Measurements from ENCODE around the gene SMARCA2. TPM values are rescaled to one million over a fixed set of nuclear protein-coding genes. Genes with fewer than 3 reads are reported as not detected.

The SMARCA2 gene
- total and polyA plus RNA-seq, 10 of the 15 experiments (the other 5 are each of a cell fraction or from before 2014, with no cell fraction given) = 100 to 392 (median 204) TPM

- SMC1A ChIA-PET (ENCODE audit: uncharacterized antibody, unreplicated experiment) = interaction anchor here (1.6 kb wide), 1 partner anchor 14 kb away, joined by 3 read pairs; no protein-coding TSS in a partner anchor
- CTCF ChIA-PET = no interaction called here
These were observed 21.0 kb upstream of the SMARCA2 start for GRCh38 chr9:1994180-1994579.

More at GRCh38 chr9:1994180-1994579, 21.0 kb upstream of the SMARCA2 start:
- DNase-seq (ENCODE audit: low read depth, low spot score) = no peak
- Histone ChIP-seq H3K4me3 (no peak overlapping the region), H3K4me1 (ENCODE audit: control insufficient read depth, insufficient read depth, low read length) (no peaks in the 10 kb centered on the region), H3K9ac (ENCODE audit: control insufficient read depth, insufficient read depth, low read length) (no peak overlapping the region), H4K20me1 (ENCODE audit: control insufficient read depth, insufficient read depth) (no peaks in the 10 kb centered on the region), H3K9me3 (replicated peaks; ENCODE audit: control insufficient read depth, insufficient read depth, low read length) (no peaks in the 10 kb centered on the region), H3K4me2 (ENCODE audit: control insufficient read depth, insufficient read depth) (no peak overlapping the region), H2AFZ (ENCODE audit: control insufficient read depth, low read depth, low read length) (no peak overlapping the region), H3K27me3 (replicated peaks in 1 of 2; ENCODE audit: control insufficient read depth in 2 of 2, insufficient read depth in 2 of 2, low read length in 1 of 2) (no peaks in the 10 kb centered on the region), H3K27ac (ENCODE audit: control insufficient read depth, insufficient read depth) (no peak overlapping the region), H3K36me3 (ENCODE audit: control insufficient read depth in 2 of 2, insufficient read depth in 2 of 2, low read length in 1 of 2) (no peaks in the 10 kb centered on the region), H3K79me2 (ENCODE audit: control insufficient read depth, insufficient read depth, low read length) (no peaks in the 10 kb centered on the region)
- WGBS (ENCODE audit: insufficient coverage, insufficient replicate concordance, low lambda C conversion rate, missing lambda C conversion rate) = 80% methylated on average over 5 of the region's 5 CpGs
- BruUV-seq (replicated peaks) = no TSS peak
- in situ Hi-C loops (cut with MboI) = no loop called here
- POLR2A ChIA-PET = no interaction called here
- intact Hi-C loops (cut with micrococcal nuclease; ENCODE audit: unreplicated experiment) = no loop called here
- no peak for ATAC-seq
- TF ChIP-seq RCOR1 (conservative IDR thresholded peaks at IDR 0.05; ENCODE audit: low read depth, low read length) (no peak), ZNF622 (IDR thresholded peaks at IDR 0.05) (no peak), POU2F2 (IDR thresholded peaks at IDR 0.05; ENCODE audit: borderline replicate concordance, low read depth, low read length) (no peak), NR2F1 (conservative IDR thresholded peaks at IDR 0.05) (no peak), TBL1XR1 (IDR thresholded peaks at IDR 0.05; ENCODE audit: low read depth, low read length) (no peak), SIX5 (IDR thresholded peaks at IDR 0.05; ENCODE audit: low read depth, low read length, severe bottlenecking) (no peak), MEF2B (IDR thresholded peaks at IDR 0.05; ENCODE audit: partially characterized antibody, poor library complexity, severe bottlenecking) (no peak), EP300 (IDR thresholded peaks at IDR 0.05; ENCODE audit: borderline replicate concordance in 1 of 2, control insufficient read depth in 1 of 2, low read depth in 2 of 2, low read length in 2 of 2) (no peak), PKNOX1 (IDR thresholded peaks at IDR 0.05) (no peak), NRF1 (conservative IDR thresholded peaks at IDR 0.05; ENCODE audit: low read depth, low read length) (no peak), BMI1 (IDR thresholded peaks at IDR 0.05; ENCODE audit: borderline replicate concordance) (no peak), E2F8 (IDR thresholded peaks at IDR 0.05; ENCODE audit: low read depth, partially characterized antibody) (no peak), WRNIP1 (IDR thresholded peaks at IDR 0.05; ENCODE audit: borderline replicate concordance, low read depth, low read length) (no peak), IRF5 (IDR thresholded peaks at IDR 0.05; ENCODE audit: borderline replicate concordance) (no peak), HDGF (IDR thresholded peaks at IDR 0.05) (no peak), POLR2A (IDR thresholded peaks at IDR 0.05; ENCODE audit: low read depth, low read length) (no peak), POLR2AphosphoS2 (IDR thresholded peaks at IDR 0.05; ENCODE audit: low read depth, low read length) (no peak), KDM1A (IDR thresholded peaks at IDR 0.05; ENCODE audit: borderline replicate concordance) (no peak)
- RAD21 ChIA-PET (ENCODE audit: unreplicated experiment) = no interaction called here
- FAIRE-seq = no peak

Measured in GM12878 (cell line).